DOHH2 (cell line): Measurements from ENCODE around the gene TAS1R2.

Experiments used
- H3F3A ChIP-seq: fragments of 200-600 bp; sonication (generic), shearing (Covaris generic); 2 replicates; pipeline ENCODE4 v1.6.0; 2016; ENCODE audit warnings: antibody characterized with exemption, mild to moderate bottlenecking; ENCODE audit not compliant: control insufficient read depth, insufficient read depth
- H3K27ac ChIP-seq: fragments of 200-600 bp; sonication (generic); 2 replicates; pipeline ENCODE4 v1.5.1; 2014; ENCODE audit warnings: low read depth, mild to moderate bottlenecking, low read length, moderate library complexity
- H3K27me3 ChIP-seq: fragments of 200-600 bp; sonication (generic); 2 replicates; pipeline ENCODE4 v1.6.1; 2014; ENCODE audit warnings: mild to moderate bottlenecking, low read length, mixed read lengths; ENCODE audit not compliant: control insufficient read depth
- H3K36me3 ChIP-seq: fragments of 200-600 bp; sonication (generic); 2 replicates; pipeline ENCODE4 v1.6.1; 2014; ENCODE audit warnings: mild to moderate bottlenecking, low read length, moderate library complexity, mixed read lengths; ENCODE audit not compliant: control insufficient read depth
- H3K4me1 ChIP-seq: fragments of 200-600 bp; sonication (generic); 2 replicates; pipeline ENCODE4 v1.6.1; 2014; ENCODE audit warnings: mild to moderate bottlenecking, low read length, mixed read lengths; ENCODE audit not compliant: control insufficient read depth
- H3K4me2 ChIP-seq: fragments of 200-600 bp; sonication (generic); 2 replicates; pipeline ENCODE4 v1.6.0; 2014; ENCODE audit warnings: mild to moderate bottlenecking, low read length, moderate library complexity
- H3K4me3 ChIP-seq: fragments of 200-600 bp; sonication (generic); 2 replicates; pipeline ENCODE4 v1.5.1; 2014; ENCODE audit warnings: mild to moderate bottlenecking, low read length, mixed read lengths
- H3K79me2 ChIP-seq: fragments of 200-600 bp; sonication (generic); 2 replicates; pipeline ENCODE4 v1.6.1; 2014; ENCODE audit warnings: mild to moderate bottlenecking, low read length, mixed read lengths; ENCODE audit not compliant: control insufficient read depth
- H3K9me2 ChIP-seq: fragments of 200-600 bp; sonication (generic); replicated peaks from 2 replicates; pipeline ENCODE4 v1.6.1; 2014; ENCODE audit warnings: mild to moderate bottlenecking, low read length, mixed read lengths; ENCODE audit not compliant: control insufficient read depth
- H3K9me3 ChIP-seq: fragments of 200-600 bp; sonication (generic); 2 replicates; pipeline ENCODE4 v1.6.1; 2014; ENCODE audit warnings: antibody characterized with exemption, low read length, mixed read lengths; ENCODE audit not compliant: control insufficient read depth, insufficient read depth
- H4K20me1 ChIP-seq: fragments of 200-600 bp; sonication (generic); 2 replicates; pipeline ENCODE4 v1.6.0; 2014; ENCODE audit warnings: low read depth, mild to moderate bottlenecking, antibody characterized with exemption, low read length, moderate library complexity; ENCODE audit not compliant: control insufficient read depth, insufficient read depth
- CTCF ChIP-seq: fragments of 200-600 bp; sonication (generic); IDR thresholded peaks from one replicate; pipeline ENCODE4 v1.5.1; 2014; ENCODE audit warnings: antibody characterized with exemption, mild to moderate bottlenecking, low read depth, low read length; ENCODE audit not compliant: poor library complexity, severe bottlenecking
- EZH2phosphoT487 ChIP-seq: fragments of 200-600 bp; sonication (generic); IDR thresholded peaks from 2 replicates; pipeline ENCODE4 v1.6.1; 2017; ENCODE audit warnings: borderline replicate concordance, mild to moderate bottlenecking, antibody characterized with exemption, low read length, moderate library complexity, mixed read lengths

TAS1R2 gene

GRCh38 chr1:18874036-18874435 is 14.6 kb upstream of the TAS1R2 start:
- no peaks in the 10 kb centered on the region for H3K9me3 ChIP-seq
- H3K4me1 ChIP-seq = no peaks in the 10 kb centered on the region; the same call in 1 of the 2 replicates
- no peak overlapping the region for H3K4me2 ChIP-seq
- H3K9me2 ChIP-seq = no peaks in the 10 kb centered on the region
- H3K27ac ChIP-seq = no peak overlapping the region
- H3K36me3 ChIP-seq = no peaks in the 10 kb centered on the region
- no peaks in the 10 kb centered on the region for H3K27me3 ChIP-seq
- no peaks in the 10 kb centered on the region for H4K20me1 ChIP-seq
- TF ChIP-seq EZH2phosphoT487 (no peak), CTCF (no peak)
- H3K79me2 ChIP-seq = no peaks in the 10 kb centered on the region
- H3K4me3 ChIP-seq = no peak overlapping the region
- H3F3A ChIP-seq = no peaks in the 10 kb centered on the region

- Histone ChIP-seq H3K4me2 (no peak overlapping the region), H3K27ac (no peak overlapping the region), H3K9me2 (no peaks in the 10 kb centered on the region), H3K4me3 (no peak overlapping the region), H3F3A (no peaks in the 10 kb centered on the region), H3K4me1 (no peaks in the 10 kb centered on the region; the same call in 1 of the 2 replicates), H3K27me3 (no peaks in the 10 kb centered on the region), H3K79me2 (no peaks in the 10 kb centered on the region), H4K20me1 (no peaks in the 10 kb centered on the region), H3K9me3 (no peaks in the 10 kb centered on the region), H3K36me3 (no peaks in the 10 kb centered on the region)
- no peak for TF ChIP-seq EZH2phosphoT487
- no peak for TF ChIP-seq CTCF
These were observed 12.7 kb upstream of the TAS1R2 start for GRCh38 chr1:18872071-18872611.

- H3K79me2 ChIP-seq = no peaks in the 10 kb centered on the region
- H3K36me3 ChIP-seq = no peaks in the 10 kb centered on the region
- H3K4me2 ChIP-seq = no peak overlapping the region
- H3F3A ChIP-seq = no peaks in the 10 kb centered on the region
- H3K9me2 ChIP-seq = no peaks in the 10 kb centered on the region
- TF ChIP-seq CTCF = no peak
- no peak for TF ChIP-seq EZH2phosphoT487
- H3K4me3 ChIP-seq = no peak overlapping the region
- H4K20me1 ChIP-seq = no peaks in the 10 kb centered on the region
- H3K27ac ChIP-seq = no peak overlapping the region
- H3K9me3 ChIP-seq = no peaks in the 10 kb centered on the region
- H3K27me3 ChIP-seq = no peaks in the 10 kb centered on the region
- H3K4me1 ChIP-seq = no peaks in the 10 kb centered on the region; the same call in 1 of the 2 replicates
These were observed 12.1 kb upstream of the TAS1R2 start for GRCh38 chr1:18871401-18872070.
